Measurements from ENCODE around the gene GHR.
"Not testable (repeated sequence)": the region's sequence is repeated elsewhere in the genome, so short reads cannot be mapped to it uniquely, and the experiment has no call there.

Gene GHR

DNA sequence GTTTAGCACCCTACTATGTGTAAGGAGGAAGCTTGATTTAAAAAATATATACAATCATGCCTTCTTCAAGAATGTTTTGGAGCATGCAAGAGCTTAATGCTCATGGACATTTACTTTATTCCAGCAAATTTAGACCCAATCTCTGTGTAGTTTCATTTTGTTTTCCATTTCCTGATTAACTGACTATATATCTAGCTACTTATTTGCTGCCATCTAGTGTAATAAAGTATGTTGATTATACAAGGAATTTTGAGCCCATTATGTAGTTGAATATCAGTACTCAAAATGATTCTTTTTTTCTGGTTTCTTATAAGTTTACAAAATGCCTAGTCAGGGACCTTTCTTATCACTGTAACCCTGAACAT lies 233.4 kb downstream of the GHR start:
- no peak for DNase-seq (ENCODE audit: low read depth, low spot score)
- TF ChIP-seq, protein P1, sequence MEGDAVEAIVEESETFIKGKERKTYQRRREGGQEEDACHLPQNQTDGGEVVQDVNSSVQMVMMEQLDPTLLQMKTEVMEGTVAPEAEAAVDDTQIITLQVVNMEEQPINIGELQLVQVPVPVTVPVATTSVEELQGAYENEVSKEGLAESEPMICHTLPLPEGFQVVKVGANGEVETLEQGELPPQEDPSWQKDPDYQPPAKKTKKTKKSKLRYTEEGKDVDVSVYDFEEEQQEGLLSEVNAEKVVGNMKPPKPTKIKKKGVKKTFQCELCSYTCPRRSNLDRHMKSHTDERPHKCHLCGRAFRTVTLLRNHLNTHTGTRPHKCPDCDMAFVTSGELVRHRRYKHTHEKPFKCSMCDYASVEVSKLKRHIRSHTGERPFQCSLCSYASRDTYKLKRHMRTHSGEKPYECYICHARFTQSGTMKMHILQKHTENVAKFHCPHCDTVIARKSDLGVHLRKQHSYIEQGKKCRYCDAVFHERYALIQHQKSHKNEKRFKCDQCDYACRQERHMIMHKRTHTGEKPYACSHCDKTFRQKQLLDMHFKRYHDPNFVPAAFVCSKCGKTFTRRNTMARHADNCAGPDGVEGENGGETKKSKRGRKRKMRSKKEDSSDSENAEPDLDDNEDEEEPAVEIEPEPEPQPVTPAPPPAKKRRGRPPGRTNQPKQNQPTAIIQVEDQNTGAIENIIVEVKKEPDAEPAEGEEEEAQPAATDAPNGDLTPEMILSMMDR (IDR thresholded peaks at IDR 0.05; ENCODE audit: insufficient read depth, low read length, missing control alignments) = no peak
- ChIA-PET POLR2A (no interaction called here), CTCF (interaction anchor here (0.9 to 1.1 kb wide), 2 partner anchors 11 to 12 kb away, joined by 3 read pairs; no protein-coding TSS in a partner anchor)
- no peak overlapping the region; the same call in 1 of the 2 replicates for H3K4me3 ChIP-seq (ENCODE audit: low read depth, low read length)

- H3K4me3 ChIP-seq (ENCODE audit: low read depth, low read length); DNase-seq (ENCODE audit: low read depth, low spot score); CTCF ChIA-PET; POLR2A ChIA-PET: not testable (repeated sequence)
Observed at GRCh38 chr5:42659869-42660268, 236.6 kb downstream of the GHR start.

DNA sequence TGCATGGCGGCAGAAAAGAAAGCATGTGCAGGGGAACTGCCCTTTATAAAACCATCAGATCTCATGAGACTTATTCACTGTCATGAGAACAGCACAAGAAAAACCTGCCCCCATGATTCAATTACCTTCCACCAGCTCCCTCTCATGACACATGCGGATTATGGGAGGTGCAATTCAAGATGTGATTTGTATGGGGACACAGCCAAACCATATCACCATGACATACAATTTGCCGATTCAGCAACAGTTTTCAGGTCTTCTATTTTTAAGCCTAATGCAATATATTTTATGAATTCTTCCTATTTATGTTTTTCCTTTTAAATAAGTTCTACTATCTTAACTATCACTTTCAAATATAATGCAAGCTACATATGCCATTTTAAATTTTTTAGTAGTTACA lies 242.6 kb downstream of the GHR start:
- TF ChIP-seq, protein P1 (IDR thresholded peaks at IDR 0.05; ENCODE audit: insufficient read depth, low read length, missing control alignments) = no peak
- H3K4me3 ChIP-seq (ENCODE audit: low read depth, low read length) = no peak overlapping the region
- CTCF ChIA-PET = no interaction called here
- POLR2A ChIA-PET = no interaction called here
- no peak for DNase-seq (ENCODE audit: low read depth, low spot score)

GRCh38 chr5:42666869-42667268 lies 243.6 kb downstream of the GHR start:
- POLR2A ChIA-PET = no interaction called here
- CTCF ChIA-PET = no interaction called here
- no peak overlapping the region for H3K4me3 ChIP-seq (ENCODE audit: low read depth, low read length)
- DNase-seq (ENCODE audit: low read depth, low spot score) = no peak
- TF ChIP-seq, protein P1 (IDR thresholded peaks at IDR 0.05; ENCODE audit: insufficient read depth, low read length, missing control alignments) = no peak

DNA sequence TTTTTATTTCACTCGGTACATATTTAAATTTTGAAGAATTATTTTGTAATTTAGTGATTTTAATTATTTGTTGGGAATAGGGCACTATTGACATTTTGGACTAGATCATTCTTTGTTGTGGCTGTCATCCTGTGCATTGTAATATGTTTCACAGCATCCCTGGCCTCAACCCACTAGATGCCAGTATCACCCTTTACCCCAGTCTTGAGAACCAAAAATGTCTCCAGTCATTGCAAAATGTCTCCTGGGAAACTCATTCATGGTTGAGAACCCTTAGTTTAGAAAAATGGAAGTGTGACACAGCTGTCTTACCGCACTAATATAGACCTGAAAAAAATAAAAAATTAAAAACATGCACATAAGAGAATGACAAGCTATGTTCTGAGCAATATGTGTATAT lies 245.0 kb downstream of the GHR start:
- POLR2A ChIA-PET = interaction anchor here (0.7 kb wide), 1 partner anchor 114 kb away, joined by 3 read pairs; no protein-coding TSS in a partner anchor
- DNase-seq (ENCODE audit: low read depth, low spot score) = no peak
- TF ChIP-seq, protein P1 (IDR thresholded peaks at IDR 0.05; ENCODE audit: insufficient read depth, low read length, missing control alignments) = no peak
- no peak overlapping the region for H3K4me3 ChIP-seq (ENCODE audit: low read depth, low read length)
- CTCF ChIA-PET = interaction anchor here (1.2 kb wide), 1 partner anchor 12 kb away, joined by 3 read pairs; no protein-coding TSS in a partner anchor

DNA sequence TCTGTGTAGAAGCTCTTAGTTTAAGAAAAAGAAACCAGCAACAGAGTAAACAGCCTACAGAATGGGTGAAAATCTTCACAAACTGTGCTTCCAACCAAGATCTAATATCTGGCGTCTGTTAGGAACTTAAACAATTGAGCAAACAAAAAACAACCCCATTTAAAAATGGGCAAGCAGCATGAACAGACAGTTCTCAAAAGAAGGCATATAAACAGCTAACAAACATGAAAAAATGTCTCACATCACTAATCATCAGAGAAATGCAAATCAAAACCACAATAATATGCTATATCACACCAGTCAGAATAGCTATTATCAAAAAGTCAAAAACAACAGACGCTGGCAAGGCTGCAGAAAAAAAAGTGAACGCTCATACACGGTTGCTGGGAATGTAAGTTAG lies 249.7 kb downstream of the GHR start:
- TF ChIP-seq, protein P1 (IDR thresholded peaks at IDR 0.05; ENCODE audit: insufficient read depth, low read length, missing control alignments) = no peak
- CTCF ChIA-PET = no interaction called here
- POLR2A ChIA-PET = no interaction called here
- no peak for DNase-seq (ENCODE audit: low read depth, low spot score)
- H3K4me3 ChIP-seq (ENCODE audit: low read depth, low read length) = no peak overlapping the region

GRCh38 chr5:42675602-42676001 lies 252.4 kb downstream of the GHR start:
- ChIA-PET POLR2A (no interaction called here), CTCF (no interaction called here)
- no peak overlapping the region for H3K4me3 ChIP-seq (ENCODE audit: low read depth, low read length)
- TF ChIP-seq, protein P1 (IDR thresholded peaks at IDR 0.05; ENCODE audit: insufficient read depth, low read length, missing control alignments) = no peak
- no peak for DNase-seq (ENCODE audit: low read depth, low spot score)

Measured in AG04449 (cell line).